Neural progenitor cell (in vitro differentiated cells): ENCODE data around the gene SLC25A11. TPM values are rescaled to one million over a fixed set of nuclear protein-coding genes. Genes with fewer than 3 reads are reported as not detected.
A peak's percentile ranks its signal among the peaks of the same experiment; 100 is the strongest.

Experiments
- DNase-seq: peaks from one replicate; pipeline ENCODE4 v3.0.0-alpha.2; 2016; ENCODE audit warnings: low spot score
- H2AFZ ChIP-seq: fragments of 200-600 bp; sonication (generic); replicated peaks from 2 replicates; pipeline ENCODE4 v1.6.1; 2016; ENCODE audit warnings: antibody characterized with exemption
- H3F3A ChIP-seq: fragments of 200-600 bp; sonication (generic); 2 replicates; pipeline ENCODE4 v1.6.1; 2016; ENCODE audit warnings: antibody characterized with exemption, low read depth
- H3K27ac ChIP-seq: fragments of 200-600 bp; sonication (generic); 2 replicates; pipeline ENCODE4 v1.5.1; 2016; ENCODE audit warnings: mild to moderate bottlenecking
- H3K27me3 ChIP-seq: fragments of 200-600 bp; sonication (generic); 2 replicates; pipeline ENCODE4 v1.6.1; 2016; ENCODE audit warnings: mild to moderate bottlenecking, moderate library complexity
- H3K36me3 ChIP-seq: fragments of 200-600 bp; sonication (generic); 2 replicates; pipeline ENCODE4 v1.5.1; 2016
- H3K4me1 ChIP-seq: fragments of 200-600 bp; sonication (generic); 2 replicates; pipeline ENCODE4 v1.6.1; 2016; ENCODE audit warnings: mixed run types
- H3K4me2 ChIP-seq: fragments of 200-600 bp; sonication (generic); 2 replicates; pipeline ENCODE4 v1.6.1; 2016
- H3K4me3 ChIP-seq: fragments of 200-600 bp; sonication (generic); 2 replicates; pipeline ENCODE4 v1.5.1; 2016
- H3K79me2 ChIP-seq: fragments of 200-600 bp; sonication (generic); 2 replicates; pipeline ENCODE4 v1.6.1; 2016; ENCODE audit warnings: low read depth
- H3K9ac ChIP-seq: fragments of 200-600 bp; sonication (generic); 2 replicates; pipeline ENCODE4 v1.6.1; 2016
- H3K9me3 ChIP-seq: fragments of 200-600 bp; sonication (generic); 2 replicates; pipeline ENCODE4 v1.5.1; 2016; ENCODE audit warnings: low read depth
- H4K20me1 ChIP-seq: fragments of 200-600 bp; sonication (generic); 2 replicates; pipeline ENCODE4 v1.6.1; 2016; ENCODE audit warnings: low read depth
- H3K27ac Mint-ChIP-seq: 3 replicates; pipeline ENCODE4 v1.8.0; 2021; ENCODE audit warnings: mixed read lengths
- H3K27me3 Mint-ChIP-seq: 2 replicates; pipeline ENCODE4 v1.8.0; 2022; ENCODE audit warnings: low read depth, mild to moderate bottlenecking, inconsistent platforms, moderate library complexity, mixed read lengths; ENCODE audit not compliant: insufficient read depth
- H3K36me3 Mint-ChIP-seq: 3 replicates; pipeline ENCODE4 v1.8.0; 2021; ENCODE audit warnings: mixed read lengths
- H3K4me1 Mint-ChIP-seq: 3 replicates; pipeline ENCODE4 v1.8.0; 2021; ENCODE audit warnings: mixed read lengths
- H3K4me3 Mint-ChIP-seq: 3 replicates; pipeline ENCODE4 v1.8.0; 2021; ENCODE audit warnings: mild to moderate bottlenecking, moderate library complexity, mixed read lengths
- H3K9me3 Mint-ChIP-seq: 3 replicates; pipeline ENCODE4 v1.8.0; 2020; ENCODE audit warnings: mixed read lengths
- EZH2 ChIP-seq: fragments of 200-600 bp; sonication (generic); IDR thresholded peaks from 2 replicates; pipeline ENCODE4 v1.6.1; 2017; ENCODE audit warnings: antibody characterized with exemption, mild to moderate bottlenecking, moderate library complexity
- EZH2phosphoT487 ChIP-seq: fragments of 200-600 bp; sonication (generic); IDR thresholded peaks from 2 replicates; pipeline ENCODE4 v1.6.1; 2017; ENCODE audit warnings: antibody characterized with exemption
- total RNA-seq: library from RNA; depleted of rRNA; stranded (reverse); fragments of >200 nt; gene quantifications from 2 replicates; pipeline ENCODE4 v1.2.3, GENCODE V29; 2015; ENCODE audit warnings: low replicate concordance
- TF ChIP-seq, protein P1 (sequence below): fragments of 200-600 bp; sonication (generic); IDR thresholded peaks from 2 replicates; pipeline ENCODE4 v1.5.1; 2017; ENCODE audit warnings: antibody characterized with exemption, mild to moderate bottlenecking

SLC25A11 gene
- total RNA-seq, 1 donor from 2014 or later = 35.3 TPM

- H3K27ac ChIP-seq = peak overlapping the region; percentile 17
- no peak overlapping the region for H3K4me3 ChIP-seq
- Mint-ChIP-seq H3K9me3 (no peaks in the 10 kb centered on the region), H3K4me1 (peaks cover 36% of the 10 kb centered on the region), H3K4me3 (peak overlapping the region; percentile 46), H3K27me3 (peaks cover 11% of the 10 kb centered on the region), H3K27ac (no peak overlapping the region), H3K36me3 (peaks cover 27% of the 10 kb centered on the region)
- peaks cover 82% of the 10 kb centered on the region for H3K79me2 ChIP-seq
- H2AFZ ChIP-seq = no peak overlapping the region
- no peak overlapping the region for H3K9ac ChIP-seq
- H3F3A ChIP-seq = peaks cover 89% of the 10 kb centered on the region
- DNase-seq = no peak
- H3K4me1 ChIP-seq = peaks cover 17% of the 10 kb centered on the region
- H3K27me3 ChIP-seq = no peaks in the 10 kb centered on the region
- no peak overlapping the region for H3K4me2 ChIP-seq
- no peaks in the 10 kb centered on the region for H3K36me3 ChIP-seq
- no peaks in the 10 kb centered on the region for H3K9me3 ChIP-seq
- H4K20me1 ChIP-seq = peaks cover 59% of the 10 kb centered on the region
- TF ChIP-seq EZH2phosphoT487 (no peak), EZH2 (no peak)
- TF ChIP-seq, protein P1, sequence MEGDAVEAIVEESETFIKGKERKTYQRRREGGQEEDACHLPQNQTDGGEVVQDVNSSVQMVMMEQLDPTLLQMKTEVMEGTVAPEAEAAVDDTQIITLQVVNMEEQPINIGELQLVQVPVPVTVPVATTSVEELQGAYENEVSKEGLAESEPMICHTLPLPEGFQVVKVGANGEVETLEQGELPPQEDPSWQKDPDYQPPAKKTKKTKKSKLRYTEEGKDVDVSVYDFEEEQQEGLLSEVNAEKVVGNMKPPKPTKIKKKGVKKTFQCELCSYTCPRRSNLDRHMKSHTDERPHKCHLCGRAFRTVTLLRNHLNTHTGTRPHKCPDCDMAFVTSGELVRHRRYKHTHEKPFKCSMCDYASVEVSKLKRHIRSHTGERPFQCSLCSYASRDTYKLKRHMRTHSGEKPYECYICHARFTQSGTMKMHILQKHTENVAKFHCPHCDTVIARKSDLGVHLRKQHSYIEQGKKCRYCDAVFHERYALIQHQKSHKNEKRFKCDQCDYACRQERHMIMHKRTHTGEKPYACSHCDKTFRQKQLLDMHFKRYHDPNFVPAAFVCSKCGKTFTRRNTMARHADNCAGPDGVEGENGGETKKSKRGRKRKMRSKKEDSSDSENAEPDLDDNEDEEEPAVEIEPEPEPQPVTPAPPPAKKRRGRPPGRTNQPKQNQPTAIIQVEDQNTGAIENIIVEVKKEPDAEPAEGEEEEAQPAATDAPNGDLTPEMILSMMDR = no peak
Observed at GRCh38 chr17:4944163-4944553, 4.3 kb upstream of the SLC25A11 start.

DNA sequence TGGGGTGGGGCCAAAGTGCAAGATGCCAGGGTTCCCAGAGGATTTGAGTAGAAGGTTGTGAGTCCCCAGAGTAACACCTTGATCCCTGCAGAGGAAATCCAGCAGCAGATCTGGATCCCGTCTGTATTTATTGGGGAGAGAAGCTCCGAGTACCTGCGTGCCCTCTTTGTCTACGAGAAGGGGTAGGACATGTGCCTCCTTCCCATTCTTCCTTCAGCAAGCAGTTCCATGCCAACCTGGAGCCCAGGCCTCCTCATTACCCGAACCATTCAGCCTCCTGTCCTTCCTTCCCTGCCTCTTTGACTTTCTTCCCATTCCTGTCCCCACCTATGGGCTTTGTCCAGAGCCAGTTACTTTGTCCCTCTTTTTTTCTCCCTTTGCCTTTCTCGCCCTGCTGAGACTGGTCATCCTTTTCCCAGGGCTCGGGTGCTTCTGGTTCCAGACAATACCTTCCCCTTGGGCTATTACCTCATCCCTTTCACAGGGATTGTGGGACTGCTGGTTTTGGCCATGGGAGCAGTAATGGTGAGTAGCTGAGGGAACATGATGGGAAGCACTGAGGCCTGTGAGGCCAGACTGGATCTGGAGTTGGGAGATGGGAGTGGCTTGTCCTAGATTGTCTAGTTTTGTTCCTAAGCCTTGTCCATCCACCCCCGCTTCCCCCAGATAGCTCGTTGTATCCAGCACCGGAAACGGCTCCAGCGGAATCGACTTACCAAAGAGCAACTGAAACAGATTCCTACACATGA is 3.1 kb upstream of the SLC25A11 start:
- Histone ChIP-seq H4K20me1 (peaks cover 62% of the 10 kb centered on the region), H3K27me3 (no peaks in the 10 kb centered on the region), H3K4me3 (no peak overlapping the region), H3K9ac (no peak overlapping the region), H2AFZ (no peak overlapping the region), H3K27ac (no peak overlapping the region), H3K36me3 (no peaks in the 10 kb centered on the region), H3K4me2 (no peak overlapping the region), H3K9me3 (no peaks in the 10 kb centered on the region), H3K79me2 (peaks cover 87% of the 10 kb centered on the region), H3F3A (peaks cover 83% of the 10 kb centered on the region), H3K4me1 (peaks cover 25% of the 10 kb centered on the region)
- Mint-ChIP-seq H3K27me3 (peaks cover 11% of the 10 kb centered on the region), H3K4me1 (peaks cover 44% of the 10 kb centered on the region), H3K9me3 (no peaks in the 10 kb centered on the region), H3K27ac (no peak overlapping the region), H3K36me3 (peaks cover 30% of the 10 kb centered on the region), H3K4me3 (peak overlapping the region; percentile 96)
- TF ChIP-seq EZH2phosphoT487 = no peak
- no peak for TF ChIP-seq EZH2
- TF ChIP-seq, protein P1 = no peak
- DNase-seq = no peak

- no peaks in the 10 kb centered on the region for H3K9me3 ChIP-seq
- no peak for TF ChIP-seq EZH2phosphoT487
- no peak for TF ChIP-seq EZH2
- TF ChIP-seq, protein P1 = no peak
- H3K79me2 ChIP-seq = peaks cover 78% of the 10 kb centered on the region
- Mint-ChIP-seq H3K4me1 (peaks cover 36% of the 10 kb centered on the region), H3K4me3 (peak overlapping the region; percentile 96), H3K27me3 (peaks cover 6% of the 10 kb centered on the region), H3K36me3 (peaks cover 25% of the 10 kb centered on the region), H3K27ac (peak overlapping the region; percentile 79), H3K9me3 (no peaks in the 10 kb centered on the region)
- peak overlapping the region; percentile 96 for H3K9ac ChIP-seq
- no peak overlapping the region for H3K27ac ChIP-seq
- H2AFZ ChIP-seq = no peak overlapping the region
- no peaks in the 10 kb centered on the region for H3K27me3 ChIP-seq
- H4K20me1 ChIP-seq = peaks cover 48% of the 10 kb centered on the region
- no peak for DNase-seq
- peaks cover 18% of the 10 kb centered on the region for H3K4me1 ChIP-seq
- H3K36me3 ChIP-seq = no peaks in the 10 kb centered on the region
- H3K4me2 ChIP-seq = peak overlapping the region; percentile 100
- H3K4me3 ChIP-seq = peak overlapping the region; percentile 78
- peaks cover 66% of the 10 kb centered on the region for H3F3A ChIP-seq
Observed at GRCh38 chr17:4941319-4941610, 1.4 kb upstream of the SLC25A11 start.
